ENCODE measurements around the gene MAP7D1.
"Not testable (repeated sequence)": the region's sequence is repeated elsewhere in the genome, so short reads cannot be mapped to it uniquely, and the experiment has no call there.

MAP7D1 gene

DNA sequence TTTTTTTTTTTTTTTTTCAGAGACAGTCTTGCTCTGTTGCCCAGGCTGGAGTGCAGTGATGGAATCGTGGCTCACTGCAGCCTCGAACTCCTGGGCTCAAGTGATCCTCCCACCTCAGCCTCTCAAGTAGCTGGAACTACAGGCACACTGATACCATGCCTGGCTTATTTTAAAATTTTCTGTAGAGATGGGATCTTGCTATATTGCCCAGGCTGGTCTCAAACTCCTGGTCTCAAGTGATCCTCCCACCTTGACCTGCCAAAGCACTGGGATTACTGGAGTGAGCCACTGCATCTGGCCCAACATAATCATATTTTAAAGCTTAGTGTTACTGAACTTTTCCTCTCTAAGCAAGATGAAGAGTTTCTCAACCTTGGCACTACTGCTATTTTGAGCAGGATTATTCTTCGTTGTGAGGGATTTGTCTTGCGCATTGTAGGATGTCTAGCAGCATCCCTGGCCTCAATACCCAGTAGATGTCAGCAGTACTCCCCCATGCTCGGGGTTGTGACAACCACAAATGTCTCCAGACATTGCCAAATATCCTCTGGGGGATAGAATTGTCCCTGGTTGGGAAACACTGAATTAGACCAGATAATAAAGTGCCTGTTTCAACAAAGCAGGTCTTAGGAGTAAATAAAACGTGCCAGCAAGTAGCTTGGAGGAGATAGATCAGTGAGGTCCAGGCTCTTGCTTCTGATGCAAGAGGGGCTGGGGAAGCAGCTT lies 53.2 kb downstream of the MAP7D1 start:
- H3K27me3 ChIP-seq (replicated peaks): no peaks in the 10 kb centered on the region
- H3K27ac ChIP-seq: no peak overlapping the region
- no peak overlapping the region for H3K4me3 ChIP-seq (ENCODE audit: low read depth, low read length)
- TF ChIP-seq, protein P1, sequence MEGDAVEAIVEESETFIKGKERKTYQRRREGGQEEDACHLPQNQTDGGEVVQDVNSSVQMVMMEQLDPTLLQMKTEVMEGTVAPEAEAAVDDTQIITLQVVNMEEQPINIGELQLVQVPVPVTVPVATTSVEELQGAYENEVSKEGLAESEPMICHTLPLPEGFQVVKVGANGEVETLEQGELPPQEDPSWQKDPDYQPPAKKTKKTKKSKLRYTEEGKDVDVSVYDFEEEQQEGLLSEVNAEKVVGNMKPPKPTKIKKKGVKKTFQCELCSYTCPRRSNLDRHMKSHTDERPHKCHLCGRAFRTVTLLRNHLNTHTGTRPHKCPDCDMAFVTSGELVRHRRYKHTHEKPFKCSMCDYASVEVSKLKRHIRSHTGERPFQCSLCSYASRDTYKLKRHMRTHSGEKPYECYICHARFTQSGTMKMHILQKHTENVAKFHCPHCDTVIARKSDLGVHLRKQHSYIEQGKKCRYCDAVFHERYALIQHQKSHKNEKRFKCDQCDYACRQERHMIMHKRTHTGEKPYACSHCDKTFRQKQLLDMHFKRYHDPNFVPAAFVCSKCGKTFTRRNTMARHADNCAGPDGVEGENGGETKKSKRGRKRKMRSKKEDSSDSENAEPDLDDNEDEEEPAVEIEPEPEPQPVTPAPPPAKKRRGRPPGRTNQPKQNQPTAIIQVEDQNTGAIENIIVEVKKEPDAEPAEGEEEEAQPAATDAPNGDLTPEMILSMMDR (IDR thresholded peaks at IDR 0.05; ENCODE audit: low read depth, low read length, missing control alignments): no peak
- in situ Hi-C loops (cut with HindIII; ENCODE audit: low pct_ligation_motif_present, low sequenced_read_pairs): no loop called here
- no peak for DNase-seq
- no peaks in the 10 kb centered on the region for H3K36me3 ChIP-seq (replicated peaks)

DNA sequence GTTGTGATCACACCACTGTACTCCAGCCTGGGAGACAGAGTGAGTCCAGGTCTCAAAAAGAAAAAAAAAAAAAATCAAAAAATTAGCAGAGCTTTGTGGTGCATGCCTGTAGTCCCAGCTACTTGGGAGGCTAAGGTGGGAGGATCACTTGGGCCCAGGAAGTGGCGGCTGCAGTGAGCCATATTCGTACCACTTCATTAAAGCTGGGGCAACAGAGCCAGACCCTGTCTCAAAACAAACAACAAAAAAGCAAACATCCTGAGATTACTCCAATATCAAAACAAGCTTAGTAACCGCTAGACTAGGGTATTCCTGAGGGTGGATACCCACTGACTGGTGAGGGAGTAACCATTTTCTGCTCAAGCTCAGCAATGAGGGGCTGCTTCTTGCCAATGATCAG lies 55.3 kb downstream of the MAP7D1 start:
- H3K27ac ChIP-seq: no peak overlapping the region
- no peaks in the 10 kb centered on the region for H3K36me3 ChIP-seq (replicated peaks)
- no peak overlapping the region for H3K4me3 ChIP-seq (ENCODE audit: low read depth, low read length)
- TF ChIP-seq, protein P1 (IDR thresholded peaks at IDR 0.05; ENCODE audit: low read depth, low read length, missing control alignments): no peak
- H3K27me3 ChIP-seq (replicated peaks): no peaks in the 10 kb centered on the region
- in situ Hi-C loops (cut with HindIII; ENCODE audit: low pct_ligation_motif_present, low sequenced_read_pairs): no loop called here
- DNase-seq: no peak

DNA sequence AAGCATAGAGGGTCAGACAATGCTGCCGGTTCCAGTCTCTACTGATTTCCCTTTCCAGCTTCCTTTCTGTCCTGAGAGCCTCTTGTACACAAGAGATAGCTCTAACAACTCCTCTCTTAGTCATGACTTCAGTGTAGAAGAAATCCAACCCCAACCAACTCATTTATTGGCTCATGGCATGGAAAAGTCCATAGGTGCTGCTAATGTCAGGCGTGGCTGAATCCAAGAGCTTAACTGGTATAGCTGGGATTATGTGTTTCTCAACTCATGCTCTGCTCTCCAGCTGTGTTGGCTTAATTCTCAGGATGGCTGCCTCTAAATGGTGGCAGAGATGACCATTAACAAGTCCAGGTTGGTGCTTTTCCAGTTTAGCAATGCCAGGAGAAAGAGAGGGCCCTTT lies 55.9 kb downstream of the MAP7D1 start:
- no peak overlapping the region for H3K27ac ChIP-seq
- H3K27me3 ChIP-seq (replicated peaks): no peaks in the 10 kb centered on the region
- H3K4me3 ChIP-seq (ENCODE audit: low read depth, low read length): no peak overlapping the region
- in situ Hi-C loops (cut with HindIII; ENCODE audit: low pct_ligation_motif_present, low sequenced_read_pairs): no loop called here
- DNase-seq: no peak
- TF ChIP-seq, protein P1 (IDR thresholded peaks at IDR 0.05; ENCODE audit: low read depth, low read length, missing control alignments): no peak
- H3K36me3 ChIP-seq (replicated peaks): no peaks in the 10 kb centered on the region

DNA sequence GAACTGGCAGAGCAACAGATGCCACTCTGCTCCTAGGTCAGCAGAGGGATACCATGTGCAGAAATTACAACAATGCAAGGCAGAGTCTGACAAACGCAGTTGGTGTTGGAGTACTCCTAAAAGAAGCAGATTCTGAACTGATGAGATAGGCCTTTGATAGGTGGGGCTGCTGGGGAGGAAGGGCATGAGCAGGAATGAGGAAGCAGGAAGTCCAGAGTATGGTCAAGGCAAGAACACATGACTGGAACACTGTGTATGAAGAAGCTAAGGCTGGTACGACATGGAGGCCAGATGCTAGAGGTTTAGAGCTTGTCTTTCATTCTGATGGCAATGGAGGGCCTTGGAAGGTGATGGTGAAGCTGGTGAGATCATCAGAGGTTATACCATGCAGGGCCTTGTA lies 56.8 kb downstream of the MAP7D1 start:
- Histone ChIP-seq H3K4me3 (ENCODE audit: low read depth, low read length) (no peak overlapping the region), H3K36me3 (replicated peaks) (no peaks in the 10 kb centered on the region), H3K27ac (no peak overlapping the region), H3K27me3 (replicated peaks) (no peaks in the 10 kb centered on the region)
- DNase-seq: no peak
- in situ Hi-C loops (cut with HindIII; ENCODE audit: low pct_ligation_motif_present, low sequenced_read_pairs): no loop called here
- TF ChIP-seq, protein P1 (IDR thresholded peaks at IDR 0.05; ENCODE audit: low read depth, low read length, missing control alignments): no peak

DNA sequence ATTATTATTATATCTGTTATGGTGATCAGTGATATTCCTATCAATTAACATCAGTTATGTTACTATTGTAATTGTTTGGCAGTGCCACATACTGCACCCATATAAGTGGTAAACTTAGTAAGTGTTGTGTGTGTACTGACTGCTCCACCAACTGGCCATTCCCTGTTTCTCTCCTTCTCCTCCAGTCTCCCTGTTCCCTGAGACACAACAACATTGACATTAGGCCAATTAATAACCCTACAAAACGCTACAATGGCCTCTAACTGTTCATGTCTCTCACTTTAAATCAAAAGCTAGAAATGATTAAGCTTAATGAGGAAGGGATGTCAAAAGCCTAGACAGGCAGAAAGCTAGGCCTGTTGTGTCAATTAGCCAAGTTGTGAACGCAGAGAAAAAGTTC lies 61.7 kb downstream of the MAP7D1 start:
- Histone ChIP-seq H3K36me3 (replicated peaks) (no peaks in the 10 kb centered on the region), H3K4me3 (ENCODE audit: low read depth, low read length) (no peak overlapping the region), H3K27ac (no peak overlapping the region), H3K27me3 (replicated peaks) (no peaks in the 10 kb centered on the region)
- peak; percentile 19 for DNase-seq
- in situ Hi-C loops (cut with HindIII; ENCODE audit: low pct_ligation_motif_present, low sequenced_read_pairs): no loop called here
- TF ChIP-seq, protein P1 (IDR thresholded peaks at IDR 0.05; ENCODE audit: low read depth, low read length, missing control alignments): peak; percentile 51

DNA sequence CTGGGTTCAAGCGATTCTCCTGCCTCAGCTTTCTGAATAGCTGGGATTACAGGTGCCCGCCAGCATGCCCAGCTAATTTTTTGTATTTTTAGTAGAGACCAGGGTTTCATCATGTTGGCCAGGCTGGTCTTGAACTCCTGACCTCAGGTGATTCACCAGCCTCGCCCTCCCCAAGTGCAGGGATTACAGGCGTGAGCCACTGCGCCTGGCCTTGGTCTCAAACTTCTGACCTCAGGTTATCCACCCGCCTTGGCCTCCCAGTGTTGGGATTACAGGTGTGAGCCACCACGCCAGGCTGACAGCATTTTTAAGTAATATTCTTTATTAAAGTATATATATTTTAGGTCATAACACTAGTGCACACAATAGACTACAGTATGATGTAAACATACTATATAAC lies 65.9 kb downstream of the MAP7D1 start:
- H3K4me3 ChIP-seq (ENCODE audit: low read depth, low read length); DNase-seq; H3K27ac ChIP-seq; H3K27me3 ChIP-seq (replicated peaks); in situ Hi-C loops (cut with HindIII; ENCODE audit: low pct_ligation_motif_present, low sequenced_read_pairs); H3K36me3 ChIP-seq (replicated peaks): not testable (repeated sequence)
